ENCODE data around the gene EVPLL.

DNA sequence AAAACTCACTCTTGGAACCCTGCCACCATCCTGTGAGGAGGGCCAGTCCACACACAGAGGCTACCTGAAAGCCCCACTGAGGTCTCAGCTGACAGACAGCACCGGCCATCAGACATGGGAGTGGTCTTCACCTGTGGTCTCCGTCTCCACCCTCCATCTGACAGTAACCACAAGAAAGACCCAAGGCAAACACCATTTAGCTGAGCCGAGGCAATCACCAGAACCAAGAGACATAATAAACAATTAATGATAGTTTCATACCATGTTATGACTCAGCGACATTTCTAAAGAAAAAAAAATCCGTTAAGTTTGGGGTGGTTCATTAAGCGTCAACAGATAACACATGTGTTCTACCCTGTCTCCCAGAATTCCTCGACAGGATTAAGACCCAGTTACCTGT, 6.1 kb upstream of the EVPLL start:
- TF ChIP-seq GATA2 (IDR thresholded peaks at IDR 0.05; ENCODE audit: low read depth, low read length) (no peak), GATA3 (IDR thresholded peaks at IDR 0.05; ENCODE audit: low read depth, low read length) (no peak)

All from SH-SY5Y (cell line).